HUES6 (cell line): Measurements from ENCODE around the gene STAM.
A peak's percentile ranks its signal among the peaks of the same experiment; 100 is the strongest.

Source experiments
- H3K27ac ChIP-seq: 2 replicates; pipeline ENCODE4 v1.7.0; 2013; ENCODE audit warnings: low read depth, mild to moderate bottlenecking, low read length, inconsistent platforms
- H3K27me3 ChIP-seq: 2 replicates; pipeline ENCODE4 v1.6.1; 2013; ENCODE audit warnings: low read length; ENCODE audit not compliant: control insufficient read depth, insufficient read depth
- H3K36me3 ChIP-seq: 2 replicates; pipeline ENCODE4 v1.6.1; 2013; ENCODE audit warnings: low read length; ENCODE audit not compliant: control insufficient read depth, insufficient read depth
- H3K4me1 ChIP-seq: 2 replicates; pipeline ENCODE4 v1.6.1; 2013; ENCODE audit warnings: low read length; ENCODE audit not compliant: control insufficient read depth, insufficient read depth
- H3K4me3 ChIP-seq: 2 replicates; pipeline ENCODE4 v1.5.1; 2013; ENCODE audit warnings: low read depth, low read length
- H3K9ac ChIP-seq: one replicate; pipeline ENCODE4 v1.6.1; 2013; ENCODE audit warnings: mild to moderate bottlenecking, low read length
- H3K9me3 ChIP-seq: 2 replicates; pipeline ENCODE4 v1.6.1; 2013; ENCODE audit warnings: low read depth, low read length; ENCODE audit not compliant: control insufficient read depth, insufficient read depth

The STAM gene

DNA sequence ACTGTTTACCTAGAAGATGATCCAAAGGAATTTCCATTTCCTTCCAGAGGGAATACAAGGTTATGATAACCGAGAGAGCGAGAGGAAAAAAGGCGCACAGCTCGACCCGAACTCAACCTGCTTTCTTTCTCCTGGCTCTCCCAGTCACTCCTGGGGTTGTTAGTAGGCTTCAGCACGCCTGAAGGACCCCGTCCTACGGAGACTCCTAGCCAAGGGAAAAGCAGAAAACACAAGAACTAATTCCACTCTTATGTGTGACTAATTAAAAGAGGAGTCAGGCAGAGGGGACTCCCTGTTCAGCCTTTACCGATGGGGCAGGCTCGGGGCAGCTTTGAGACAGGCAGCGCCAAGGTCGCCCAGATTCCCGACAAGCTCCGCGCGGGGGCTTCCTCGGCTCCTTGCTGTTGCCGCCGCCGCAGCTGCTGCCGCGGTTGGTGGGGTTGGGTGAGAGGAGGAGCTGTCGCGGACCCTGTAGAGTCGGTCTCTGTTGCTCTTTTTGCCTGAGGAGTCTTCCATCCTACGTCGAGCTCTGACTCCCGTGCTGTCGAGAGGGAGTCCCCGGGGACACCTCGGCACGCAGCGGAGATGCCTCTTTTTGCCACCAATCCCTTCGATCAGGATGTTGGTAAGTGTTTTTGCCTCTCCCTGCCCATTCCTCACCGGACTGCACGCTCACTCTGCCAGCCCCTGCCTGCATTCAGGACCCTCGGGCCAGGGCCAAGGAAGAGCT, at the start of gene STAM:
TSS of gene STAM (plus strand) at position 397 of the 730 bp plus-strand sequence. CDS start at position 586, 189 bp downstream.
- H3K27ac ChIP-seq = peak within 1 kb of the TSS; percentile 99
- H3K9ac ChIP-seq = peak within 1 kb of the TSS; percentile 92
- H3K36me3 ChIP-seq = 0 out of 2 replicates have a peak, but pooled peaks cover 5% of the 10 kb centered on the region
- peak within 1 kb of the TSS; percentile 83 for H3K4me3 ChIP-seq
- H3K4me1 ChIP-seq = peaks cover 12% of the 10 kb centered on the region
- H3K27me3 ChIP-seq = no peaks in the 10 kb centered on the region
- H3K9me3 ChIP-seq = peaks cover 4% of the 10 kb centered on the region; the same call in 1 of the 2 replicates

DNA sequence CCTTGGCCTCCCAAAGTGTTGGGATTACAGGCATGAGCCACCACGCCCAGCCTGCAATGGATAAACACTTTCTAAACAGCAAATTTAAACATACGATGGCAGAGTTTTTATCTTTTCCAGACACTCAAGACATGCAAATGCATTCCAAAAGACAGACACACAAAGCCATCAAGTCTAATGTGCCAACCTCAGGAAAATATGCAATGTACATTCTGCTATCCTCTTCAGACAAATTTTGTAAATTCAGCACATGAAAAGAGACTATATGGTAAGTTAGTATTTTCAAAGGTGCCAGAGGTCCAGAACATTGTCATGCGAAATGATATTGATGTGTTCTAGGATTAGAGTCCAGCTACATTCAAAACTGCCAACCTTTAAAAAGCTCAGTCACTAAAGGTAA, 46.6 kb upstream of the STAM start:
- Histone ChIP-seq H3K9ac (no peak overlapping the region), H3K36me3 (peaks cover 6% of the 10 kb centered on the region; the same call in 1 of the 2 replicates), H3K9me3 (no peaks in the 10 kb centered on the region), H3K27me3 (no peaks in the 10 kb centered on the region), H3K27ac (no peak overlapping the region), H3K4me3 (no peak overlapping the region), H3K4me1 (no peaks in the 10 kb centered on the region)

GRCh38 chr10:17599089-17599488, 44.9 kb upstream of the STAM start:
- Histone ChIP-seq H3K27me3 (no peaks in the 10 kb centered on the region), H3K4me1 (no peaks in the 10 kb centered on the region), H3K9me3 (no peaks in the 10 kb centered on the region), H3K36me3 (peaks cover 9% of the 10 kb centered on the region; the same call in 1 of the 2 replicates), H3K27ac (no peak overlapping the region), H3K9ac (no peak overlapping the region), H3K4me3 (no peak overlapping the region)

GRCh38 chr10:17605936-17606335, 38.0 kb upstream of the STAM start:
- H3K4me1 ChIP-seq = no peaks in the 10 kb centered on the region
- no peak overlapping the region for H3K9ac ChIP-seq
- no peaks in the 10 kb centered on the region for H3K27me3 ChIP-seq
- H3K4me3 ChIP-seq = no peak overlapping the region
- H3K27ac ChIP-seq = no peak overlapping the region
- no peaks in the 10 kb centered on the region for H3K9me3 ChIP-seq
- peaks cover 6% of the 10 kb centered on the region; the same call in 1 of the 2 replicates for H3K36me3 ChIP-seq

GRCh38 chr10:17606547-17607040, 37.4 kb upstream of the STAM start:
- H3K27me3 ChIP-seq = no peaks in the 10 kb centered on the region
- H3K4me1 ChIP-seq = no peaks in the 10 kb centered on the region
- no peaks in the 10 kb centered on the region for H3K9me3 ChIP-seq
- no peak overlapping the region for H3K27ac ChIP-seq
- H3K4me3 ChIP-seq = no peak overlapping the region
- peaks cover 5% of the 10 kb centered on the region; the same call in 1 of the 2 replicates for H3K36me3 ChIP-seq
- H3K9ac ChIP-seq = no peak overlapping the region

DNA sequence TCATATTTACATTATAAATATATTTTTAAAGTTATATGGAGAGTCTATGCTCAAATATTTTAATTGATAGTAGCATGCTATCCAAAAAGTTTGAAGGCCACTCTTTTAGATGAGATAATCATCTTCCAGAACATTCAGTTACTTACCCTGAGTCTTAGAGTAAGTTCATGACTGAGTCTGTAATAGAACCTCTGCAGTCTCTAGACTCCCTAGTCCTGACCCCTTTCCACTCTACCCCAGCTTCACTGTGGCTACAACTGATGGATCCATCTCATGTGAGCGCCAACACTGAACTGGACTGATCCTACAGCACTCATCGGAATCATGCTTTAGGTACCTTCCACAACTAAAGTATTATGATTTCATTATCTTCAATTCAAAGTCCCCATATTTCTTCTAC, 36.9 kb upstream of the STAM start:
- Histone ChIP-seq H3K36me3 (0 out of 2 replicates have a peak, but pooled peaks cover 3% of the 10 kb centered on the region), H3K9ac (no peak overlapping the region), H3K9me3 (no peaks in the 10 kb centered on the region), H3K4me1 (no peaks in the 10 kb centered on the region), H3K27ac (no peak overlapping the region), H3K4me3 (no peak overlapping the region), H3K27me3 (no peaks in the 10 kb centered on the region)

- no peak overlapping the region for H3K4me3 ChIP-seq
- no peaks in the 10 kb centered on the region for H3K4me1 ChIP-seq
- H3K27me3 ChIP-seq = no peaks in the 10 kb centered on the region
- H3K9me3 ChIP-seq = no peaks in the 10 kb centered on the region
- 0 out of 2 replicates have a peak, but pooled peaks cover 3% of the 10 kb centered on the region for H3K36me3 ChIP-seq
- H3K9ac ChIP-seq = no peak overlapping the region
- H3K27ac ChIP-seq = no peak overlapping the region
Measured at GRCh38 chr10:17607603-17608332, 36.2 kb upstream of the STAM start.

DNA sequence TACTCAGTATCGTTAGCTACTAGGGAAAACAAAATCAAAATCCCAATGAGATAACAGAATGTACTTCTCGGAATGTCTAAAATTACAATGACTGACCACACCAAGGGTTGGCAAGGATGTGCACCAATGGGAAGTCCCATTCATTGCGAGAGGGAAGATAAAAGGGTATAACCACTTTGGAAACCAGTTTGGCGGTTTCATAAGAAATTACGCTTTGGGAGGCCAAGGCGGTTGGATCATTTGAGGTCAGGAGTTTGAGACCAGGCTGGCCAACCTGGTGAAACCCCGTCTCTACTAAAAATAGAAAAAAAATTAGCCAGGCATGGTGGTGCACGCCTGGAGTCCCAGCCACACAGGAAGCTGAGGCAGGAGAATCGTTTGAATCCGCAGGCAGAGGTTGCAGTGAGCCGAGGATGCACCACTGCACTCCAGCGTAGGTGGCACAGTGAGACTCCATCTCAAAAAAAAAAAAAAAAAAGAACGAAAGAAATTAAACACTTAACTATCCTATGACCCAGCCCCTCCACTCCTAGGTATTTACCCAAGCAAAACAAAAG, 34.4 kb upstream of the STAM start:
- H3K9ac ChIP-seq = no peak overlapping the region
- no peaks in the 10 kb centered on the region for H3K27me3 ChIP-seq
- no peaks in the 10 kb centered on the region; the same call in 1 of the 2 replicates for H3K36me3 ChIP-seq
- no peak overlapping the region for H3K27ac ChIP-seq
- H3K4me3 ChIP-seq = no peak overlapping the region
- H3K4me1 ChIP-seq = no peaks in the 10 kb centered on the region
- H3K9me3 ChIP-seq = no peaks in the 10 kb centered on the region

DNA sequence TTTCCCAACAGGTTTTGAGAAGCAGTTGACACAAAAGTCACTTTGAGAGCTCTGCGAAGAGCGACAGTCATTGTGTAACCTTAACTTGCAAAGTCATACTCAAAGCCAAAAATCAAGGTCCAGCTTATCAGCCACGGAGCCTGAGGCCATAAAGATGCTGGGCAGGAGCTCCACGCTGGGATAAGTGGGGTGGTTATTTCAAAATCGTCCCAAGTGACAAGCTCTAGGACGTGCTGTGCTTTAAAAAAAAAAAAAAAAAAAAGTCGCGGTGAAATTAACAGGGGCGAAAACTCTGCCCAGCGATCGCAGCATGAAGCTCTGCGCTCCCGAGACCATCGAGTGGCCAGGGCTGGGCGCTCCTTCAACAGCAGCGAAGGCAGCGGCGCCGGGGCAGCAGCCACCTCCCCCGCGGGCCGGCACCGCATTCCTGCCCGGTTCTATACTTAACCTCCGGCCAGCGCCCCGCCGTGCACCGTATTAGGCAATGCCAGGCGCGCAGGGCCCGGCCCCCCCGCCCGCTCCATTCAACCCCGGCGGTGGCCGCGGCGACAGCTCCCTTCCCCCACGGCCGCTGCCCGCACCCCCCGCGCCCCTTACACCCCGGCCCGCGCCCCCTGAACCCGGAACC, 27.4 kb upstream of the STAM start:
- Histone ChIP-seq H3K4me3 (peak overlapping the region; percentile 91), H3K27ac (peak overlapping the region; percentile 96; the same call in 1 of the 2 replicates), H3K9me3 (no peaks in the 10 kb centered on the region), H3K4me1 (no peaks in the 10 kb centered on the region), H3K27me3 (no peaks in the 10 kb centered on the region), H3K9ac (peak overlapping the region; percentile 93), H3K36me3 (no peaks in the 10 kb centered on the region; the same call in 1 of the 2 replicates)

DNA sequence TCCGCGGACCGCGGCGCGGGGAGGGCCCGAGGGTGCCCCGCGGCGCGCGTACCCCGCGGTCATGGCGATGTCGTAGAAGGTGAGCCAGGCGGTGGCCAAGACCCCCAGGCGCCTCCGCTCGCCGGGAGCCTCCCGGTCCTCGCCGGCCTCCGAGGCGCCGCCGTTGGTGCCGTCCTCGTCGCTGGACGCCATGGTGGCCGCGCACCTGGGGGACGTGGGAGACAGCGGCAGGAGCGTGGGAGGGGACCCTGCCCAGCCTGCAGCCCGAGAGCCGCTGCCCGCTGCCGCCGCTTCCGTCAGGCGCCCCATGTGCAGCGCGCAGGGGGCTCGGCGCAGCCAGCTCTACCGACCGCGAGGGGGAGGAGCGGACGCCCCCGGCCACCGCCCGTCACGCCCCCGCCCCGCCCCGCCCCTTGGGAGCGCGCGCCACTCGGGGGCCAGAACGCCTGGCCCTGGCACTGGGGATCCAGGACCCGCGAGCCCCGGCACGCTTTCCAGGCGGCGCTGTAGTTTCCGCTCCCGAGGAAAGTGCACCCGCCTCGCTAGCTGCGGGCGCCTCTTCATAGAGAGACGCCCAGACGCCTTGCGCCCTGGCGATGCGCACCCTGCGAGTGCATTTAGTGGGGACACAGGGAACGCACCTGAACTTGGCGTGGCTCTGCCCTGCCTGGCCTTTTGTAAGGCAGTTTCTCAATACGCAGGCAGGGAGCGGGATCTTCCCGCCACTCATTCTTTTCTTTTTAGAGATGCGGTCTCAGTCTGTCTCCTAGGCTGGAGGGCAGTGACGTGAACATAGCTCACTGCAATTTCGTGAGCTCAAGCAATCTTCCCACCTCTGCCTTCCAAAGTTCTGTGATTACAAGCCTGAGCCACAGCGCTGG, 26.7 kb upstream of the STAM start, which contains the start of gene HACD1:
TSS of gene HACD1 (minus strand) at position 344 of the 881 bp plus-strand sequence. CDS start at position 309, 35 bp downstream.
- peak within 1 kb of the TSS; percentile 93 for H3K9ac ChIP-seq
- H3K27ac ChIP-seq = peak within 1 kb of the TSS; percentile 96; the same call in 1 of the 2 replicates

More for the DNA sequence above, 26.7 kb upstream of the STAM start, which contains the start of gene HACD1:
- Histone ChIP-seq H3K4me1 (no peaks in the 10 kb centered on the region), H3K4me3 (peak within 1 kb of the TSS; percentile 91), H3K36me3 (no peaks in the 10 kb centered on the region; the same call in 1 of the 2 replicates), H3K27me3 (no peaks in the 10 kb centered on the region), H3K9me3 (no peaks in the 10 kb centered on the region)
